Activated naive CD4-positive, alpha-beta T cell treated with anti-CD3 and anti-CD28 coated beads, Interleukin-2, amount 50 U/mL, for 24 hours (primary cell): ENCODE results near the gene RGS16.
"Not testable (repeated sequence)": the region's sequence is repeated elsewhere in the genome, so short reads cannot be mapped to it uniquely, and the experiment has no call there.

ENCODE experiments used
- H3K27ac Mint-ChIP-seq: one replicate; pipeline ENCODE4 v1.8.0; 2021; ENCODE audit warnings: mild to moderate bottlenecking, mixed read lengths
- H3K27me3 Mint-ChIP-seq: one replicate; pipeline ENCODE4 v1.8.0; 2021; ENCODE audit warnings: mixed read lengths
- H3K36me3 Mint-ChIP-seq: one replicate; pipeline ENCODE4 v1.8.0; 2021; ENCODE audit warnings: mixed read lengths
- H3K4me1 Mint-ChIP-seq: one replicate; pipeline ENCODE4 v1.8.0; 2021; ENCODE audit warnings: mixed read lengths
- H3K4me3 Mint-ChIP-seq: one replicate; pipeline ENCODE4 v1.8.0; 2021; ENCODE audit warnings: mild to moderate bottlenecking, mixed read lengths
- H3K9me3 Mint-ChIP-seq: one replicate; pipeline ENCODE4 v1.8.0; 2021; ENCODE audit warnings: mixed read lengths

Gene RGS16

DNA sequence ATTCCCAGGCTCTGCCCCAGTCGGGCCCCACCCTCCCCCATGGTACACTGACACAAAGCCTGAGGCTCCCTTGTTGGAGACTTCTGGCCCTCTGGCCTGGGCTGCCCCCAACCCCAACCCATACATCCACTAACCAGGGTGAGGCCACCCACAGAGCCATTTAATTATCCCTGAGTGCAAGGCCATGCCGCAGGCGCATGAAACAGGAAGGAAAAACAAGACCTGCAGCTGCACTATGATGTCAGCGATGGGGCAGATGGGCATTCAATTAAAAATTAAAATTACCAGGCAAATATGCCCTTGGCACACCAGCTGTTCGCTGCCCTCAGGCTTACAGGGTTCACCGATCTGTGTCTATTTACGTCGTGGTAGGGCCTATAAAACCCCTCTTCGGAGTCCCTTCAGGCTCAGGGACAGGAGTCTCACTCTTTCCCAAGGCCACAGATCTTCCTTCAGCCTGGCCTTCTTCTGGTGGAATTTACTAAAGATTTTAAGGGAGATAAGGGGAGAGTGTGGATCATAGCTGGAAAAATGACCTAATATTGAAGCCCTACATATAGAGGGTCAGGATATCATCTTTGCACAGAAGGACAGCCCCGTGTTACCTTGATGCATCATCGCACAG lies 29.6 kb upstream of the RGS16 start:
- H3K9me3 Mint-ChIP-seq: no peaks in the 10 kb centered on the region
- no peaks in the 10 kb centered on the region for H3K27me3 Mint-ChIP-seq
- no peaks in the 10 kb centered on the region for H3K36me3 Mint-ChIP-seq
- no peak overlapping the region for H3K4me3 Mint-ChIP-seq
- H3K27ac Mint-ChIP-seq: no peak overlapping the region
- H3K4me1 Mint-ChIP-seq: peaks cover 39% of the 10 kb centered on the region

DNA sequence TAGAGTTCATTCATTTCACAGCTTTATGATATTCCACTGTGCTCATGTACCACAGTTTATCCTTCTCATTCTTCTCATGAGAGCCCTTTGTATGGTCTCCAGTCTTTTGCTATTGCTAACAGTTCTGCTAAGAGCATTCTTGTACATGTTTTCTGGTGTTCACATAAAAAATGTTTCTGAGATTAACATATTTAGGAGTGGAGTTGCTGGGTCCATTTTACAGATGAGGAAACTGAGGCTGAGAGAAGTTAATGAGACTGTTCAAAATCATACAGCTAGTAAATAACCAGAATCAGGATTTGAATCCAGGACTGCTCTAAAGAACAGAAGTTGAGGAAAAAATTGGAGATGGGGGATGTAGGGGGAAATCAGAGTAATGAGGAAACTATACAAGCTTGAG lies 28.8 kb upstream of the RGS16 start:
- H3K27ac Mint-ChIP-seq: peak overlapping the region; percentile 30

DNA sequence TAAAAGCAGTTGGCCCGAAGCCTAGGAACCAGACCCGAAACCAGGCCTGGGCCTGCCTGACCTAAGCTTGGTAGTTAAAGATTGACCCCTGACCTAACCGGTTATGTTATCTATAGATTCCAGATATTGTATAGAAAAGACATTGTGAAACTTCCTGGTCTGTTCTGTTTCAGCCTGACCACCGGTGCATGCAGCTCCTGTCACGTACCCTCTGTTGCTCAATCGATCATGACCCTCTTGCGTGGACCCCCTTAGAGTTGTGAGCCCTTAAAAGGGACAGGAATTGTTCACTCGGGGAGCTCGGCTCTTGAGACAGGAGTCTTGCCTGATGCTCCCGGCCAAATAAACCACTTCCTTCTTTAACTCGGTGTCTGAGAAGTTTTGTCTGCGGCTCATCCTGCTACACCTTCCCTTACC lies 28.3 kb upstream of the RGS16 start:
- not testable (repeated sequence) for H3K27me3 Mint-ChIP-seq, H3K9me3 Mint-ChIP-seq, H3K27ac Mint-ChIP-seq, H3K36me3 Mint-ChIP-seq
- Mint-ChIP-seq H3K4me3 (peak overlapping the region; percentile 67), H3K4me1 (peaks cover 41% of the 10 kb centered on the region)

More for the DNA sequence above, 28.8 kb upstream of the RGS16 start:
- H3K36me3 Mint-ChIP-seq: no peaks in the 10 kb centered on the region
- H3K9me3 Mint-ChIP-seq: no peaks in the 10 kb centered on the region
- H3K27me3 Mint-ChIP-seq: no peaks in the 10 kb centered on the region
- peaks cover 41% of the 10 kb centered on the region for H3K4me1 Mint-ChIP-seq
- H3K4me3 Mint-ChIP-seq: no peak overlapping the region

DNA sequence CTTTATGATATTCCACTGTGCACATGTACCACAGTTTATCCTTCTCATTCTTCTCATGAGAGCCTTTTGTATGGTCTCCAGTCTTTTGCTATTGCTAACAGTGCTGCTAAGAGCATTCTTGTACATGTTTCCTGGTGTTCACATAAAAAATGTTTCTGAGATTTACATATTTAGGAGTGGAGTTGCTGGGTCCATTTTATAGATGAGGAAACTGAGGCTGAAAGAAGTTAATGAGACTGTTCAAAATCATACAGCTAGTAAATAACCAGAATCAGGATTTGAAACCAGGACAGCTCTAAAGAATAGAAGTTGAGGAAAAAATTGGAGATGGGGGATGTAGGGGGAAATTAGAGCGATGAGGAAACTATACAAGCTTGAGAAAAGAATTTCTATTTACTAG lies 27.8 kb upstream of the RGS16 start:
- peak overlapping the region; percentile 65 for H3K4me3 Mint-ChIP-seq
- H3K4me1 Mint-ChIP-seq: peaks cover 44% of the 10 kb centered on the region
- H3K27me3 Mint-ChIP-seq: no peaks in the 10 kb centered on the region
- no peaks in the 10 kb centered on the region for H3K36me3 Mint-ChIP-seq
- no peaks in the 10 kb centered on the region for H3K9me3 Mint-ChIP-seq
- peak overlapping the region; percentile 63 for H3K27ac Mint-ChIP-seq

DNA sequence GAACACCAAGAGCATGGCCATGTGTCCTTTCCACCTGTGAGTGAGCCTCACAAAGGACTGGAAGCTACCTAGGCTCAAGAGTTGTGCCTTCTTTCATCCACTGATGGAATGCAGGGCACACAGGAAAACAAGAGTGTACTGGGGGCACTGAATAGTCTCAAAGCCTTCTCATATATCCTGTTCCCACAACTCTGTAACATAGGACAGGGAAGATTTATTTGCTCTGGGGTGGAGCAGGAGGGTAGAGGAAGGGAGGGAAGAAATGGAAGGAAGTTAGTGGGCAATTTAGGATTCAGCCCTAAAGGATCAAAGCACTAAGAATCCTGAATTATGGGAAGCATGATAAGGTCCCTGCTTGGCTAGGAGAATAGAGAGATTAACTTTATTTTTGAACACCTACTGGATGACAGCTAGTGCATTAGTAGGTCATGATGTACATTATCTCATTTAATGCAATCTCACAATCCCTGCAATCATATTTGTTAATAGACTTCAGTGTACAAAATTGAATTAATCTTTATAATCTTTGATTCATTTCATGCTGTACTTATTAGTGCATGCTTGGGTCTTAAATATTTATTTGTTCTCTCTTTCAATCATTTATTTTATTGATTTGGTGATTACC lies 27.0 kb upstream of the RGS16 start:
- Mint-ChIP-seq H3K27me3 (no peaks in the 10 kb centered on the region), H3K4me1 (peaks cover 52% of the 10 kb centered on the region)

DNA sequence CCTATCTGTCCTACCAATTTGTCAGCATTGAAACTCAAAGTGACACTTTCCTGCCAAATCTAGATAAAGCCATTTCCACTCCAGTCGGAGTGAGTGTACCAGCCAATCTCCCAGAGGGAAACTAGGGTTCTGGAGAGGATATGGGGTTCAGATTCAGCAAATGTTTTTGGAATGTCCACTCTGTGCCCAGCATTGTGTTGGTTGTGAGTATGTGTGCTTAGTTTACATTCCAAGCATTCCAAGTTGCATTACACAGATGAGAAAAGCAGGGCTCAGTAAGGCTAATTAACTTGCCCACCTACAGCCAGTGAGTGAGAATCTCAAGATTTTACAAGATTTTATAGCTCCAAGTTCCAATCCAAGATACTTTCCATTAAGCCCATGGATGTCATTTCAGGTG lies 26.4 kb upstream of the RGS16 start:
- peaks cover 57% of the 10 kb centered on the region for H3K4me1 Mint-ChIP-seq
- no peaks in the 10 kb centered on the region for H3K27me3 Mint-ChIP-seq

More for the DNA sequence above, 27.0 kb upstream of the RGS16 start:
- no peak overlapping the region for H3K4me3 Mint-ChIP-seq
- no peak overlapping the region for H3K27ac Mint-ChIP-seq
- H3K9me3 Mint-ChIP-seq: no peaks in the 10 kb centered on the region
- H3K36me3 Mint-ChIP-seq: no peaks in the 10 kb centered on the region

DNA sequence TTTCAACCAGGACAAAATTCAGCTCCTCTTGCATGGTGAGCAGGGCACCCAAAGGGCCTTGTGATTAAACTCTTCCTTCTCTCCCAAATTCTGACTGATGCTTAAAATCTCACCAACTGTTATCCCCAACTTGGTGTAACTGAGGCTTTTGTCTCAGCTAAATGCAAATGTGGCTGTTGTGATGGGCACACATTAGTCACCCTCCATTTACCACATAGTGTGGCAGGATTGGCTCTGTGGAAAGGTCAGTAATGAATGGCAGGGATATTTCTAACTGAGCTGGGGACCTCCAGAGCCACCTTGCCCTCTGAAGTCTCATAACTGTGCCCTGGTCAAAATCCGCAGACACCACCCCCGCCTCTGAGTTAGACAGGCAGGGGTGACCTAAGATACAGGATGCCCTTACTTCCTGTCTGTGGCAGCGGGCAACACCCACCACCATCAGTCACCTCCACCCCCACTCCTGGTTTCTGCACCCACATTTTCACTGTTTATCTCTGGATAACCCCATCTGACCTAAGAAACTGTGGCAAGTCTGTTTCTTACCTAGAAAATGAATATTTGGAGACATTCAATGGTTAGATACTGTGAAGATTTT lies 25.4 kb upstream of the RGS16 start:
- H3K27me3 Mint-ChIP-seq: no peaks in the 10 kb centered on the region
- H3K9me3 Mint-ChIP-seq: no peaks in the 10 kb centered on the region
- peaks cover 67% of the 10 kb centered on the region for H3K4me1 Mint-ChIP-seq
- H3K4me3 Mint-ChIP-seq: peak overlapping the region; percentile 34
- no peaks in the 10 kb centered on the region for H3K36me3 Mint-ChIP-seq
- H3K27ac Mint-ChIP-seq: peak overlapping the region; percentile 64

More for the DNA sequence above, 26.4 kb upstream of the RGS16 start:
- Mint-ChIP-seq H3K27ac (no peak overlapping the region), H3K4me3 (no peak overlapping the region), H3K36me3 (no peaks in the 10 kb centered on the region), H3K9me3 (no peaks in the 10 kb centered on the region)

DNA sequence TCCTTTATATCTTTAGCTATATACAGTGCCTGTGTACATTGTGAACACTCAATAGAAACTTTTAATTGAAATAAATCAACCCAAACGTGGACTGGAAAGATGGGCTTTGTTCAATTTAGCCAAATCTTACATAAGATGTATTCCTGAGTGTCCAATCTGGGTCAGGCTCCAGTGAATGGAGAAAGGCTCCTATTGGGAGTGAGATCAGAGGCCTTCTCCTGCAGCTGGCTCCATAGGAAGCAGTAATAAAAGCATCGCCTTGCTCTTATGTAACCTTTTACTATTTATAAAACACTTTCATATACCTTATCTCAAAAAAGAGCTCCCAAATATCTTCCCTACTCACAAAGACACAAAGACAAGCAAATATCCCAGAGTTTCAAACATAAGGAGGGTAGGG lies 24.9 kb upstream of the RGS16 start:
- Mint-ChIP-seq H3K4me3 (peak overlapping the region; percentile 34), H3K4me1 (peaks cover 71% of the 10 kb centered on the region), H3K9me3 (no peaks in the 10 kb centered on the region), H3K27ac (peak overlapping the region; percentile 15), H3K36me3 (no peaks in the 10 kb centered on the region), H3K27me3 (no peaks in the 10 kb centered on the region)

DNA sequence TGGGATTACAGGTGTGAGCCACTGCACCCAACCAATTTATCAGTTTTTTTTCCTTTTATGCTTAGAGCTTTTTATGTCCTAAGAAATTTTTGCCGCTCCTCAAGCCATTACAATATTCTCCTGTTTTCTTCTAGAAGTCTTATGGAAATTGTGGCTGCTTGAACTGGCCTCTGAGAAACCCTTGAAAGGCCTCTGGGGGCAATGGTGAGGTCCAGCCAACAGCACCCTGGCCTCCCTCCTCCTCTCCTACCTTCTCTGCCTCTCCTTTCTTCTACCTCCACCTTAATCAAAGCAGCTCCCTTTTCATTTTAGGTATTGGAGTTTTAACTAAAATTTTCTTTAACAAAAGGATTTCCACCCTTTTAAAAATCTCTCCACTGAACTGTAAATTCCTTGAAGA lies 24.5 kb upstream of the RGS16 start:
- H3K27me3 Mint-ChIP-seq: no peaks in the 10 kb centered on the region

DNA sequence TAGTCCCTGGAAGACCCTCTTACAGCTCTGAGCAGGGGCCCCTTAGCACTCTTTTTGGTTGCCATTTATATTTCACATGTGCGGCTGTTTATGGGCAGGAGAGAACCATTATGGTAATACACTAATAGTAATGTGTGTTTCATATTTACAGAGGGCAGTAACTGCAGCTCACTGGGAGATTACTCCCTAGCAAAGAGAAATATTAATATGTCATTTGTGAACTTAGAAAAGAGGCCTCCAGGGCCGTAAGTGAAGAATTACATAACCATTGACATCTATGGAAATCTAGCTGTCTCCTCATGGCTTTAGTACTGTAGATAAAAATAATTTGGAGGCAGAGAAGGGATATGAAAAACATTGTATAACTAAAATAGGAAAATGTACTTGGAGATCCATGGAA lies 23.4 kb upstream of the RGS16 start:
- Mint-ChIP-seq H3K27ac (peak overlapping the region; percentile 8), H3K4me3 (no peak overlapping the region), H3K9me3 (no peaks in the 10 kb centered on the region), H3K4me1 (peaks cover 79% of the 10 kb centered on the region), H3K27me3 (no peaks in the 10 kb centered on the region), H3K36me3 (no peaks in the 10 kb centered on the region)

More for the DNA sequence above, 24.5 kb upstream of the RGS16 start:
- Mint-ChIP-seq H3K4me1 (peaks cover 75% of the 10 kb centered on the region), H3K36me3 (no peaks in the 10 kb centered on the region), H3K4me3 (no peak overlapping the region), H3K27ac (peak overlapping the region; percentile 15), H3K9me3 (no peaks in the 10 kb centered on the region)

DNA sequence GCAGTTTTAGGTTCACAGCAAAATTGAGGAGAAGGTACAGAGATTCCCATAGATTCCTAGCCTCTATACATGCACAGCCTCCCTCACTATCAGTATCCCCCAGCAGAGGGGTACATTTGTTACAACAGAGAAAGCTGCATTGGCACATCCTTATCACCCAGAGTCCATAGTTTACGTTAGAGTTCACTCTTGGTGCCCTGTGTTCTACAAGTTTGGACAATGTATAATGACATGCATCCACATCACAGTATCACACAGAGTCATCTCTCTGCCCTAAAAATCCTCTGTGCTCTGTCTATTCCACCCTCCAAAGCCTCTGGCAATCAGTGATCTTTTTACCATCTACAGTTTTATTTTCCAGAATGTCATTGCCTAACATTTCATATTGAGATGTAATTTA lies 22.3 kb upstream of the RGS16 start:
- Mint-ChIP-seq H3K9me3 (no peaks in the 10 kb centered on the region), H3K27me3 (no peaks in the 10 kb centered on the region), H3K36me3 (no peaks in the 10 kb centered on the region), H3K4me3 (no peak overlapping the region), H3K4me1 (peaks cover 76% of the 10 kb centered on the region), H3K27ac (no peak overlapping the region)

DNA sequence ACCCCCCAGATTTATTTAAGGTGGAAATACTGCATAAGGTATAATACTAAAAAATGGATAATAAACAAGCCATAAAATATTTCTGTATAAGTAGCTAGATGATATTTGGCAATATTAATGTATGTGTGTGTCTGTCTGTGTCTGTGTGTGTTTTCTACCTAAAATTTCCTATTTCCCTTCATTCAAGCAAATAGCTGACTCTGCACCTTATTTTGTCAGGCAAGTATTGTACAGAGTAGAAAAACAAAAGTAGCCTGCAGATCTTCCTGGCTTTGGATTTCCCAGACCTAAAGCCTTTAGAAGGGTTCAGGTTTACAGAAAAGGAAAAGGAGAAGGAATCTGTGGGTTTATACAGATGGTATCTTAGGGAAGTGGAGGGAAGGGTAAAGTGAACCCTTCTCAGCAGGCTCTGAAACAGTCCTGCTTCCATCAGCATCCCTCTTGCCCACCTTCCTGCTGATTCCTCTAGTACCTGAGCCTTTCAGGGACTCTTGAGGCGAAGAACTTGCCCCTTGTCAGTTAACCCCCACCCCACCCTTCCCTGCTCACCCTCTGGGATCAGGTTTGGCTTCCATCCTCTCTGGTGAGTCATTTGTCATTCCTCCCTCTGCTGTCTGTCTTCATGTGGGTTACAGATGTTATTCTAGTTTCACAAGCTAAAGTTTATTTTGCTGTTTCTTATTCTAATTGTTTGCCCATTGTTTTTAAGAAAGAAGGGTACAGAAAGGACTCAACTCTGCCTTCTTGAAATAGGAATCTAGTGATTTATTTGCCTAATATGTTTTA lies 21.7 kb upstream of the RGS16 start:
- no peaks in the 10 kb centered on the region for H3K9me3 Mint-ChIP-seq
- H3K4me1 Mint-ChIP-seq: peaks cover 80% of the 10 kb centered on the region
- H3K27ac Mint-ChIP-seq: no peak overlapping the region
- no peaks in the 10 kb centered on the region for H3K27me3 Mint-ChIP-seq
- peaks cover 3% of the 10 kb centered on the region for H3K36me3 Mint-ChIP-seq
- no peak overlapping the region for H3K4me3 Mint-ChIP-seq

DNA sequence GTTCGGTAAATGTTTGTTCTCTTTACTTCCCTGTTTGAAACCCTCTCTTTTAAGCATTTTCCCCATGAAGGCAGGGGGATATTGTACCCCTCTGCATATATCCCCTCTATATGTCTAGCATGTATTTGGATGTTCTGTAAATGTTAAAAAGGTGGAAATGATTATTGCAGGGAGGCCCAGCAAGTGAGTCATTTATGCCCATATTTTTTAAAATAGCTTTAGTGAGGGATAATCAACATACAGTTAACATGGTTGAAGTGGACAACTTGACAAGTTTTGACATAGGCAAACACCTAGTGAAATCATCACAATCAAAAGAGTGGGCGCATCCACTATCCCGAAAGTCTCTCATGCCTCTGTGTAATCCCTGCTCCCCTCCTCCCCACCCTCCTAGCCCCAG lies 20.8 kb upstream of the RGS16 start:
- Mint-ChIP-seq H3K27ac (peak overlapping the region; percentile 85), H3K4me1 (peaks cover 77% of the 10 kb centered on the region), H3K9me3 (no peaks in the 10 kb centered on the region), H3K36me3 (peaks cover 3% of the 10 kb centered on the region), H3K27me3 (no peaks in the 10 kb centered on the region), H3K4me3 (peak overlapping the region; percentile 43)

DNA sequence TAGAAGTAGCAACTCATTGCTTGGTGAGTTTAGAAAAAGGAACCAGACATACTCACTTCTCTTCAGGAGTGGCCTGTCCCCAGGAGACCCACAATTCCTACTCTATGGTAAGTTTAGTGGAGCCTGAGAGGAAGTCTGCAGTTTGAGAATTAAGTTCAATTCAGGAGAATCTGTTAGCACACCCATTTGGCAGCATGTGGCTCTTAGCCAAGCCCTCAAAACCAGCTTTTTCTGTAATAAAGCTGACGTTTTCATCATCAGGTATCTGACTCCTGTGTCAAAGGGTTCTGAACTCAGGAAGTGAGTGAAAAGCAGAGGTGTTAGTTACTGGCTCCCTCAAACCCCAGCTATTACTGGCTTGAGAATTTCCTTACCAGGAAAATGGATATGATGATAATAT lies 20.4 kb upstream of the RGS16 start:
- Mint-ChIP-seq H3K36me3 (peaks cover 3% of the 10 kb centered on the region), H3K4me1 (peaks cover 73% of the 10 kb centered on the region), H3K4me3 (peak overlapping the region; percentile 43), H3K27ac (peak overlapping the region; percentile 85), H3K27me3 (no peaks in the 10 kb centered on the region), H3K9me3 (no peaks in the 10 kb centered on the region)

DNA sequence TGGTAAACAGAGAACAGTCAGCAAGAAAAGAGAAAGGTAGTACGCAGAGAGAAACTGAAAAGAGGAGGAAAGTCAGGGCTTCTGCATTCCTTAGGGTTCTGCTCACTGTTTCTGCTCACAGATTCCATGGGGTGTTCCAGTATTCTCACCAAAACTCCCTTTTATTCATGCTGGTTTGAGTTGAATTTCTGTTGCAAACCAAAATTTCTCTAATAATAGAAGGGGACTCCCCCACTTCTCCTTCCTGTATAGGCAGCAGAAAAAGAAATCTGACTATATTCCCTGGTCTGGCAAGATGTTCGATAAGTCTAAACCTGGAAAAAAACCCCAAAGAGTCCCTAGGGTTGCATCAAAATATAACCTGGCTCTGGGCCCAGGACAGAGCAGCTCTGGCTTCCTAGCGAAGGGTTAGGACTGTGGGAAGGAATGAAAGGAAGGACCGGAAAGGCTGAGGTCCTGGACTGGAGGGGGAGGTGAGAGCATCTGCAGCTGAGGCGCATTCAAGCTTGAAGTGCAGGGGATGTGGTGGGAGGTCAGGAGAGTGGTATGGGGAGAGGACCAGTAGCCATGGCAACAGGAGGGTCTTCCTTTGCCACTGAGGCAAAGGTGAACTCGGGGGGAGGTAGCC lies 18.8 kb upstream of the RGS16 start:
- H3K4me3 Mint-ChIP-seq: no peak overlapping the region

More for the DNA sequence above, 18.8 kb upstream of the RGS16 start:
- H3K4me1 Mint-ChIP-seq: peaks cover 75% of the 10 kb centered on the region
- H3K27me3 Mint-ChIP-seq: no peaks in the 10 kb centered on the region
- H3K36me3 Mint-ChIP-seq: peaks cover 3% of the 10 kb centered on the region
- H3K27ac Mint-ChIP-seq: no peak overlapping the region
- H3K9me3 Mint-ChIP-seq: no peaks in the 10 kb centered on the region
